HCT116 (cell line): Measurements from ENCODE around the gene LIN52. TPM values are rescaled to one million over a fixed set of nuclear protein-coding genes. Genes with fewer than 3 reads are reported as not detected.

ENCODE experiments used
- ATAC-seq: fragments of 200-7000 bp; cut with Tn5 transposase; 2 replicates; pipeline ENCODE4 v1.9.1; 2020; ENCODE audit warnings: mild to moderate bottlenecking, moderate library complexity
- BruUV-seq: library from RNA; stranded (reverse); fragments of 400-500 nt; replicated peaks from 2 replicates; lab custom pipeline; 2021; lab: Mats Ljungman, UMichigan
- CTCF ChIA-PET: fragments of 300-600 bp; sonication (Branson Sonifier 250); formaldehyde crosslinking; loops from one replicate; lab custom pipeline; 2021; ENCODE audit warnings: antibody characterized with exemption; lab: Charles Lee
- POLR2A ChIA-PET: fragments of 300-600, 350-600 bp; sonication (Branson Sonifier 250); formaldehyde crosslinking; loops from one replicate; lab custom pipeline; 2021; ENCODE audit warnings: antibody characterized with exemption; lab: Charles Lee
- RAD21 ChIA-PET, 2 experiments: fragments of 300-600 bp; sonication (Branson Sonifier 250); formaldehyde crosslinking; loops; one replicate each; lab custom pipeline; 2023; ENCODE audit warnings: low total read pairs in 2 of 2; ENCODE audit not compliant: uncharacterized antibody in 2 of 2, unreplicated experiment in 2 of 2, low non-redundant PET in 1 of 2; lab: Charles Lee
- DNase-seq: peaks from one replicate; pipeline ENCODE4 v3.0.0-alpha.2; 2010; ENCODE audit warnings: low read depth, low spot score
- H2AFZ ChIP-seq: fragments of 200-600 bp; shearing (Covaris generic), sonication (generic); 2 replicates; pipeline ENCODE4 v1.6.1; 2017; ENCODE audit warnings: low read depth, mixed run types, mixed read lengths, antibody characterized with exemption, low read length; ENCODE audit not compliant: poor library complexity, severe bottlenecking
- H3K27ac ChIP-seq: 2 replicates; pipeline ENCODE4 v1.5.1; 2012; ENCODE audit warnings: low read depth, low read length
- H3K27me3 ChIP-seq: fragments of 200-600 bp; sonication (generic); 2 replicates; pipeline ENCODE4 v1.6.1; 2016; ENCODE audit warnings: mixed run types, low read length, mixed read lengths; ENCODE audit not compliant: insufficient read depth
- H3K36me3 ChIP-seq, 2 experiments: fragments of 200-500 bp in 1 of 2; fragments of 200-600 bp in 1 of 2; sonication (Bioruptor generic) in 1 of 2; sonication (generic) in 1 of 2; 2 replicates each; pipeline versions ENCODE4 v1.5.1 to v1.6.1; 2014 to 2016; ENCODE audit warnings: low read length in 2 of 2, inconsistent platforms in 1 of 2, mixed read lengths in 1 of 2, mixed run types in 1 of 2; ENCODE audit not compliant: insufficient read depth in 2 of 2, control insufficient read depth in 1 of 2
- H3K4me1 ChIP-seq, 2 experiments: fragments of 200-600 bp in 1 of 2; sonication (generic) in 1 of 2; 2 replicates each; pipeline versions ENCODE4 v1.5.1 to v1.6.1; 2012 to 2017; ENCODE audit warnings: low read length in 2 of 2, inconsistent platforms in 1 of 2, mild to moderate bottlenecking in 1 of 2, mixed read lengths in 1 of 2, mixed run types in 1 of 2, moderate library complexity in 1 of 2; ENCODE audit not compliant: insufficient read depth in 2 of 2, control insufficient read depth in 1 of 2
- H3K4me2 ChIP-seq: fragments of 200-600 bp; sonication (generic); 2 replicates; pipeline ENCODE4 v1.6.1; 2017; ENCODE audit warnings: mixed run types, low read length, mixed read lengths
- H3K4me3 ChIP-seq, 2 experiments: fragments of 200-600 bp in 1 of 2; sonication (generic) in 1 of 2; replicated peaks in 1 of 2; 2 replicates each; pipeline ENCODE4 v1.5.1; 2011 to 2016; ENCODE audit warnings: low read length in 2 of 2, control low read depth in 1 of 2, low read depth in 1 of 2, mild to moderate bottlenecking in 1 of 2, mixed read lengths in 1 of 2, mixed run types in 1 of 2
- H3K79me2 ChIP-seq: fragments of 200-600 bp; sonication (generic); 2 replicates; pipeline ENCODE4 v1.6.1; 2017; ENCODE audit warnings: mild to moderate bottlenecking, mixed run types, low read length, moderate library complexity, mixed read lengths; ENCODE audit not compliant: insufficient read depth
- H3K9ac ChIP-seq: fragments of 200-600 bp; sonication (generic); 2 replicates; pipeline ENCODE4 v1.6.1; 2016; ENCODE audit warnings: low read length, mixed read lengths
- H3K9me2 ChIP-seq: fragments of 200-600 bp; sonication (generic), shearing (Covaris generic); 2 replicates; pipeline ENCODE4 v1.6.1; 2017; ENCODE audit warnings: mixed run types, mild to moderate bottlenecking, moderate library complexity; ENCODE audit not compliant: insufficient read depth
- H3K9me3 ChIP-seq, 2 experiments: fragments of 200-500 bp in 1 of 2; fragments of 200-600 bp in 1 of 2; sonication (Bioruptor generic) in 1 of 2; sonication (generic) in 1 of 2; 2 replicates each; pipeline ENCODE4 v1.6.1; 2014 to 2017; ENCODE audit warnings: low read length in 2 of 2, mixed read lengths in 2 of 2, inconsistent platforms in 1 of 2, low read depth in 1 of 2, mild to moderate bottlenecking in 1 of 2, mixed run types in 1 of 2, moderate library complexity in 1 of 2; ENCODE audit not compliant: control insufficient read depth in 1 of 2, insufficient read depth in 1 of 2
- H4K20me1 ChIP-seq: fragments of 200-600 bp; sonication (generic), shearing (Covaris generic); 2 replicates; pipeline ENCODE4 v1.6.1; 2017; ENCODE audit warnings: mixed run types, mild to moderate bottlenecking, moderate library complexity; ENCODE audit not compliant: insufficient read depth
- MAX ChIP-seq: IDR thresholded peaks from 2 replicates; pipeline ENCODE4 v1.6.1; 2012
- POLR2AphosphoS5 ChIP-seq: IDR thresholded peaks from 2 replicates; pipeline ENCODE4 v1.6.1; 2011; ENCODE audit warnings: mild to moderate bottlenecking, low read depth, low read length, moderate library complexity
- RAD21 ChIP-seq: IDR thresholded peaks from 2 replicates; pipeline ENCODE4 v1.6.1; 2012; ENCODE audit warnings: low read depth, mild to moderate bottlenecking
- intact Hi-C: fragments of 100-400 bp; cut with micrococcal nuclease; formaldehyde crosslinking; loops from 2 replicates; pipeline ENCODE4 v1.10.0; 2022
- total RNA-seq: library from RNA; stranded (reverse); gene quantifications from one replicate; pipeline ENCODE4 v1.2.1, GENCODE V29; 2021; ENCODE audit not compliant: unreplicated experiment
- TF ChIP-seq, protein P1 (sequence below), 3 experiments: fragments of 200-600 bp in 1 of 3; sonication (generic) in 1 of 3; IDR thresholded peaks in 2 of 3; conservative IDR thresholded peaks in 1 of 3; 2 replicates each; pipeline ENCODE4 v1.5.1; 2012 to 2017; ENCODE audit warnings: low read depth in 2 of 3, low read length in 2 of 3, antibody characterized with exemption in 1 of 3, borderline replicate concordance in 1 of 3, control low read depth in 1 of 3, mild to moderate bottlenecking in 1 of 3, mixed read lengths in 1 of 3, mixed run types in 1 of 3, moderate library complexity in 1 of 3; ENCODE audit not compliant: insufficient read depth in 1 of 3
- TF ChIP-seq, protein P2 (sequence below): IDR thresholded peaks from 2 replicates; pipeline ENCODE4 v1.6.1; 2011; ENCODE audit warnings: mild to moderate bottlenecking, low read length, moderate library complexity; ENCODE audit not compliant: insufficient replicate concordance; ENCODE audit errors: extremely low read depth

LIN52 gene
- total RNA-seq, 1 experiment from 2014 or later, result 9.6 TPM

GRCh38 chr14:74217672-74218448, 133.1 kb downstream of the LIN52 start:
- peaks cover 0 to 11% of the 10 kb centered on the region in 2 experiments; a peak in 1 of 4 replicates for H3K4me1 ChIP-seq

More at GRCh38 chr14:74217672-74218448, 133.1 kb downstream of the LIN52 start:
- Histone ChIP-seq H2AFZ (peak overlapping the region; percentile 99), H3K79me2 (no peaks in the 10 kb centered on the region), H3K27ac (no peak overlapping the region), H3K27me3 (no peaks in the 10 kb centered on the region), H3K9ac (no peak overlapping the region; the same call in 1 of the 2 replicates), H4K20me1 (no peaks in the 10 kb centered on the region), H3K4me3 (peak overlapping the region; percentile 31 to 53), H3K9me3 (no peaks in the 10 kb centered on the region), H3K36me3 (no peaks in the 10 kb centered on the region), H3K4me2 (peak overlapping the region; percentile 88), H3K9me2 (no peaks in the 10 kb centered on the region)
- POLR2A ChIA-PET, result no interaction called here
- TF ChIP-seq RAD21, result peak; percentile 63
- peak; percentile 40; the same call in 1 of the 2 replicates for TF ChIP-seq MAX
- TF ChIP-seq POLR2AphosphoS5, result no peak
- TF ChIP-seq, protein P1, sequence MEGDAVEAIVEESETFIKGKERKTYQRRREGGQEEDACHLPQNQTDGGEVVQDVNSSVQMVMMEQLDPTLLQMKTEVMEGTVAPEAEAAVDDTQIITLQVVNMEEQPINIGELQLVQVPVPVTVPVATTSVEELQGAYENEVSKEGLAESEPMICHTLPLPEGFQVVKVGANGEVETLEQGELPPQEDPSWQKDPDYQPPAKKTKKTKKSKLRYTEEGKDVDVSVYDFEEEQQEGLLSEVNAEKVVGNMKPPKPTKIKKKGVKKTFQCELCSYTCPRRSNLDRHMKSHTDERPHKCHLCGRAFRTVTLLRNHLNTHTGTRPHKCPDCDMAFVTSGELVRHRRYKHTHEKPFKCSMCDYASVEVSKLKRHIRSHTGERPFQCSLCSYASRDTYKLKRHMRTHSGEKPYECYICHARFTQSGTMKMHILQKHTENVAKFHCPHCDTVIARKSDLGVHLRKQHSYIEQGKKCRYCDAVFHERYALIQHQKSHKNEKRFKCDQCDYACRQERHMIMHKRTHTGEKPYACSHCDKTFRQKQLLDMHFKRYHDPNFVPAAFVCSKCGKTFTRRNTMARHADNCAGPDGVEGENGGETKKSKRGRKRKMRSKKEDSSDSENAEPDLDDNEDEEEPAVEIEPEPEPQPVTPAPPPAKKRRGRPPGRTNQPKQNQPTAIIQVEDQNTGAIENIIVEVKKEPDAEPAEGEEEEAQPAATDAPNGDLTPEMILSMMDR (IDR thresholded peaks at IDR 0.05 in 2 of 3, conservative IDR thresholded peaks at IDR 0.05 in 1 of 3; ENCODE audit: borderline replicate concordance in 1 of 3, insufficient read depth in 1 of 3, low read depth in 2 of 3, low read length in 2 of 3), result peak; percentile 81 to 96 (median 88)
- TF ChIP-seq, protein P2, sequence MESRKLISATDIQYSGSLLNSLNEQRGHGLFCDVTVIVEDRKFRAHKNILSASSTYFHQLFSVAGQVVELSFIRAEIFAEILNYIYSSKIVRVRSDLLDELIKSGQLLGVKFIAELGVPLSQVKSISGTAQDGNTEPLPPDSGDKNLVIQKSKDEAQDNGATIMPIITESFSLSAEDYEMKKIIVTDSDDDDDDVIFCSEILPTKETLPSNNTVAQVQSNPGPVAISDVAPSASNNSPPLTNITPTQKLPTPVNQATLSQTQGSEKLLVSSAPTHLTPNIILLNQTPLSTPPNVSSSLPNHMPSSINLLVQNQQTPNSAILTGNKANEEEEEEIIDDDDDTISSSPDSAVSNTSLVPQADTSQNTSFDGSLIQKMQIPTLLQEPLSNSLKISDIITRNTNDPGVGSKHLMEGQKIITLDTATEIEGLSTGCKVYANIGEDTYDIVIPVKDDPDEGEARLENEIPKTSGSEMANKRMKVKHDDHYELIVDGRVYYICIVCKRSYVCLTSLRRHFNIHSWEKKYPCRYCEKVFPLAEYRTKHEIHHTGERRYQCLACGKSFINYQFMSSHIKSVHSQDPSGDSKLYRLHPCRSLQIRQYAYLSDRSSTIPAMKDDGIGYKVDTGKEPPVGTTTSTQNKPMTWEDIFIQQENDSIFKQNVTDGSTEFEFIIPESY, result no peak
- RAD21 ChIA-PET, result no interaction called here
- no TSS peak for BruUV-seq
- peak; percentile 98 for ATAC-seq
- CTCF ChIA-PET, result interaction anchor here (1.3 kb wide), 1 partner anchor 8 kb away, joined by 6 read pairs; no protein-coding TSS in a partner anchor
- intact Hi-C loops, result loop anchor here (2.0 to 5.0 kb wide), 2 partner anchors 34 to 77 kb away; no protein-coding TSS in a partner anchor
- peak; percentile 47 for DNase-seq
